Tibial nerve (tissue), 4 donors: ENCODE measurements around the gene LCN2.
"Not testable (repeated sequence)": the region's sequence is repeated elsewhere in the genome, so short reads cannot be mapped to it uniquely, and the experiment has no call there.

ENCODE experiments used
- CTCF ChIP-seq, 5 experiments: fragments of 200-600 bp in 3 of 5; fragments of 450-650 bp in 2 of 5; sonication (generic) in 3 of 5; IDR thresholded peaks; one replicate each; pipeline ENCODE4 v1.5.1; 2016 to 2019; ENCODE audit warnings: antibody characterized with exemption in 5 of 5, mild to moderate bottlenecking in 3 of 5, moderate library complexity in 2 of 5
- EP300 ChIP-seq, 2 donors: sonication (generic); formaldehyde crosslinking; IDR thresholded peaks; one replicate each; pipeline ENCODE4 v1.6.1; 2017; ENCODE audit warnings: antibody characterized with exemption in 2 of 2, mild to moderate bottlenecking in 1 of 2
- POLR2A ChIP-seq, 2 donors: fragments of 450-650 bp; IDR thresholded peaks; one replicate each; pipeline ENCODE4 v1.6.1; 2017; ENCODE audit warnings: antibody characterized with exemption in 2 of 2, mild to moderate bottlenecking in 2 of 2, moderate library complexity in 2 of 2

- TF ChIP-seq CTCF, POLR2A, EP300 (IDR thresholded peaks at IDR 0.05): not testable (repeated sequence)
Measured at GRCh38 chr9:128135561-128135960, 13.7 kb upstream of the LCN2 start.
